ENCODE measurements around the gene TMEM132D. TPM values are rescaled to one million over a fixed set of nuclear protein-coding genes. Genes with fewer than 3 reads are reported as not detected.
"Not testable (repeated sequence)": the region's sequence is repeated elsewhere in the genome, so short reads cannot be mapped to it uniquely, and the experiment has no call there.

Gene TMEM132D
- total RNA-seq, 1 donor from 2014 or later = 3.6 TPM

DNA sequence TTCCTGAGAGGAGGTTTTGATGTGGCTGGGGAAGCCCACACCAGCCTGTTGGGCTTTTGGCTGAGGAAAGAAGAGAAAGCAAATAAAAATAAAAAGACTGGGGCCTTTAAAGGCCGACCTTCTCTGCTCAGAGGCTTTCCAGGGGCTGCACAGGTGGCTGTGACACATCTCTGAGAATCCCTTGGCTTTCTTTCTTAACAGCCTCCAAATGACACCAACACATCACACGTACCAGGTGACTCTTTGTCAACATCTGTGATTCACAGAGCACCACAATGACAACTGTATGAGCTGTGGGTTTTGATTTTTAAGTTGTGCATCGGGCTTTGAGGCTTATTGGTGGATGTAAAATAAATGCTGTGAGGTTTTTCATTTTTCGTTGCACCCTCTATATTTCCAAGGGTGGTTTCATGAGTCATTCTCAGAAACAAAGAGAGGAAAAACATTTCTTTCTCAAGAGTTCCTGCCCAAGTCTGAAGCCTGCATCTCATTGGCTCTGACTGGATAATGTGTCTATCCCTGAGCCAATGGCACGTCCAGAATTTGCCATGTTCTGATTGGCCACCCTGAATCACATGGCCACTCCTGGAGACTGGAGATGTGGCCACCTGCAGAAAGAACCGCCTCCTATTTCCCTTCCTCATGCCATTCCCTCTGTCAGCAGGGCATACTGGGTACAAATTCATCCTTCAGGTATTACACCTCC lies 701.6 kb downstream of the TMEM132D start:
- no peak for DNase-seq (ENCODE audit: extremely low read depth, low read depth, low spot score)

DNA sequence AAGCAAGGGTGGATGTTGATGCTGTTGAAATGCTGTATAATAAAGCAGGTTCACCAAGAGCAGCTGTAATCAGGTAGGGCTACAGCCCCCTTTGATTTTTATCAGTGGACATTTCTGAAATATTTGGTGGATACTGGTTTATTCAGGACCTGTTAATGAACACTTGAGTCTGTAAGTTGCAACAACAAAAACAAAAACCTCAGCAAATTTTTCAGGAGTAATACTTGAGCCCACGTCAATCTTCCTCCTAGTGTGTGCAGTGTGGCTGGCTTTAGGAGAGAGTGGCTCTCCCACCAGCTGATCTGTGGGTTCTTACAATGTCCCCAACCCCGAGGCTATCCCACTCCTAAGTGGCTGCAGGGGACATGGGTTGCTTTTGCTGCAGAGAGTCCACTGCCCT lies 702.8 kb downstream of the TMEM132D start:
- no peak for DNase-seq (ENCODE audit: extremely low read depth, low read depth, low spot score)

DNA sequence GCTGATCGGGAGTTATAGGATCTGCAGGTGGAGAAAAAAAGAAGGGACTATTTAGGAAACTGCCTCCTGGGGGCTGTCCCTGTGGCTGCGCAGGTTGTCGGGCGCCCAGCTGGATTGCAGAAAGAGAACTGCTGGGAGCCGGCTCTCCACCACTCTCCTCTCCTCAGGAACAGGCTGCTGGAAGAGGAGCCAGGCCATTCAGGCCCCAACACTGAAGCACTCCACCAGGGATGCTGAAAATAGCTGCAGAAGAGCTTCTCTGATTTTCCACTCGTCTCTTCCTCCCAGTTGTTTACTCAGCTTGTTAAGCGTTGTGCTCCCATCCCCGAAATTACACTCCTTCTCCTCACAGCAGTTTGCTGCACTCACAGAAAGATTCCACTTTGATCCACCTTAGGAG lies 703.2 kb downstream of the TMEM132D start:
- DNase-seq (ENCODE audit: extremely low read depth, low read depth, low spot score) = no peak

DNA sequence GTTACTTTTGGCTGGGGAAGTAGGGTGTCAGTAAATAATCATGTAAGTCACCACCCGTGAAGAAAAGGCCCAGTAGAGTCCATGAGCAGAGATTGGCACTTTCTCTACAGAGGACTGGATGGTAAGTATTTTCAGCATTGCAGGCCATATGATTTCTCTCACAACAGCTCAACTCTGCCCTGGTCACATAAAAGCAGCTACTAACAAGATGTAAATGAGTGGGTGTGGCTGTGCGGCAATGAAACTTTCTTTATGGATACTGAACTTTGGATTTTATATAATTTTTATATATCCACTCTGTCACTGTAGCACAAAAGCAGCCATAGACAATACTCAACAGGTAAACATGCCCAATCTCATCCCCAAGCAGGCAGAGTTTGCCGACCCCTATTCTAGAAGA lies 706.9 kb downstream of the TMEM132D start:
- no peak for DNase-seq (ENCODE audit: extremely low read depth, low read depth, low spot score)

DNA sequence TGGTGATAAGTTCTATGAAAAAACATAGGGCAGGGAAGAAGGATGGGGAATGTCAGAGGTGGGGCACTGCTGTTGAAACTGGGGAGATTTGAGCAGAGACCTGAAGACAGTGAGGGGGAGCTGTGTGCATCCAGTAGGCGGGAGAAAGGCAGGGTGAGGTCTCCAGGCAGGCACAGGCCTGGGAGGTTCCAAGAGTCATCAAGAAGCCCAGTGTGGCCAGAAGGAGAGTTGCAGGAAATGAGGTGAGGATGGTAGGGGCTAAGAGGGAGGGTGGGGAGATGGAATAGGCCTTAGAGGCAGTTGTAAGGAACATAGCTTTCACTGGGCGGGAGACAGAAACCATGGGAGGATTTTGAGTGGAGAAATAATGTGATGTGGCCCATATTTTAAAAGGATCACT lies 708.7 kb downstream of the TMEM132D start:
- DNase-seq (ENCODE audit: extremely low read depth, low read depth, low spot score) = no peak

DNA sequence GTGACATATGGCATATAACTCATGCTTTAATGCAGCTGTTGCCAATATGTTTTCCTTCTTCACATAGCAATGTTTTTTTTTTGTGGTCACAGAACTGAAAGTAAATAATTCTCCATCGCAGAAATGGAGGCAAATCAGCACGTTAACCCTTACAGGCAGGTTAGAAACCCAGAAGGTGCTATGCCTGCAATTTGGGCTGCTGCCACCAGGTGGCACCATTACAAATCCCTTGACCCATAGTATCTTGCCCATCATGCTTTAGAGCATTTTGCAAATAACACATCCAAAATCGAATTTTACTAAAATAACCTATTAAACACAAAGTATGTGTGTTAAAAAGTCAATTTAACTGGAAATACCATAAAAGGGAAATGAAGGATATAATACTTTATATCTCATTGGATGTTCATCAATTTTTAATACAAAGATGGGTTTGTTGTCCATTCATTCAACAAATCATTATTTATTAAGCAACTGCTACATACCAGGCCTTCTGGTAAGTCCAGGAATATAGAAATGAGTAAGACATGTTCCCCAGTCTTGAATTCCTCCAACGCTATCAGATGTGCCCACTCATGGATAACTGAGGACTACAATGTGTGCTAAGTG lies 710.5 kb downstream of the TMEM132D start:
- DNase-seq (ENCODE audit: extremely low read depth, low read depth, low spot score) = no peak

DNA sequence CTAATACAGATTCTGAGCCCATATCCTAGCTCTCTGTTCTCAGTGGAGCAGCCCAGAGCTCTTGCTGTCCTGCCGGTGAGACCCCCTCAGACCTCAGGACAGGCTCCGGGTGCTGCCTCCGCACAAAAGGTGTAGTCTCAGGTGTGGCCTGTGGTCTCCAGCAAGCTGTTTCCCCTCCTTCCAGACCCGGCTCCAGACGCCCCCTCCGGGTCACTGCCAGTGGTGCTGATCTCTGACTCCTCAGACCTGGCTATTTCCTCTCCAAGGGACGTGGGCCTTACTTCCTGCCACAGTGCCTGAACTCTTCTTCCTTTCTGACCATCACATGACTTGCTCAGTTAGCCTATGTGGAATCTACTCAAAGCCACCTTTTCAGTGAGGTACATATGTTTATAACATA lies 713.0 kb downstream of the TMEM132D start:
- no peak for DNase-seq (ENCODE audit: extremely low read depth, low read depth, low spot score)

DNA sequence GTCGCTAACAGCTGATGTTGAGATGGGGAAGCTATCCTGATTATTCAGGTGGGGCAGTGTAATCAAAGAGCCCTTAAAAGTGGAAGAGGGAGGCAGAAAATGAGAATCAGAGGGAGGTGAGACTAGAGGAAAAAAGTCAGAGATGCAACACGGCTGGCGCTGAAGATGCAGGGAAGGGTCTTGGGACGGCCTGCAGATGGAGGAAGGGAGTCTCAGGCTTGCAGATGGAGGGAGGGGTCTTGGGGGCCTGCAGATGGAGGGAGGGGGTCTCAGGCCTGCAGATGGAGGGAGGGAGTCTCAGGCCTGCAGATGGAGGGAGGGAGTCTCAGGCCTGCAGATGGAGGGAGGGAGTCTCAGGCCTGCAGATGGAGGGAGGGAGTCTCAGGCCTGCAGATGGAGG lies 713.9 kb downstream of the TMEM132D start:
- not testable (repeated sequence) for DNase-seq (ENCODE audit: extremely low read depth, low read depth, low spot score)

DNA sequence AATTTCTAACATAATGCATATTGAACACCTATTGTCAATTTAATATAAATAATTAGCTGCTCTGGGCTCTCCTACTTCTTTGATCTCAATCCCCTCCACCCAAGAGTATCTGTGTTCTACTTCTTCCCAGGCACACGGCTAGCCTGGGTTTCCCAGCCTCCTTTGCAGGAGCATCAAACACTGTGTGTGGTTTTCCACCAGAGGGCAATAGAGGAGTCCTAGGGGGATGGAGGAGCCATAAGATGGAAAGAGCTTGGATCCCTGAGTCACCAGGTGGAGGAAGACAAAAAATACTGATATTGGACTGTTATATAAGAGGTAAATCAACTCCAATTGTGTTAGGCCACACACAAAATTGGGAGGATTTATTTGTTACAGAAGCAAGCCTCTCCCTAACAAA lies 716.9 kb downstream of the TMEM132D start:
- DNase-seq (ENCODE audit: extremely low read depth, low read depth, low spot score) = no peak

DNA sequence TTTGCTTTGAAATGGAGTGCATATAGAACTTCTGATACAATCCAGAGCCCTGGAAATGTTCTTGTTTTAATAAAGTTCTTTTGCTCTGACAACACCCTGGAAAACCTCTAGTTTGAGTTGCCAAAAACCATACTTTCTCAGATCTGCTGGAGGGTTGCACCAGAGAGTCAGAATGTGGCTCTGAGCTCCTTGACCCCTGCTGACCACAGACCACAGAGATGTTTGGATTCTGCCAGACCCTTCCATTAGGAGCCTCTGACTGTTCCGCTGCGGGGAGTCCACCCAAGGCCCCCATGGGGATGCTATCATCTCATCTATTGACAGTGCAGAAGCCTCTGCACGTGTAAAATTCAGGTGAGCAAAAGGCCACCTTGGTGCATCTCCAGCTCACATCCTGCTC lies 718.0 kb downstream of the TMEM132D start:
- no peak for DNase-seq (ENCODE audit: extremely low read depth, low read depth, low spot score)

DNA sequence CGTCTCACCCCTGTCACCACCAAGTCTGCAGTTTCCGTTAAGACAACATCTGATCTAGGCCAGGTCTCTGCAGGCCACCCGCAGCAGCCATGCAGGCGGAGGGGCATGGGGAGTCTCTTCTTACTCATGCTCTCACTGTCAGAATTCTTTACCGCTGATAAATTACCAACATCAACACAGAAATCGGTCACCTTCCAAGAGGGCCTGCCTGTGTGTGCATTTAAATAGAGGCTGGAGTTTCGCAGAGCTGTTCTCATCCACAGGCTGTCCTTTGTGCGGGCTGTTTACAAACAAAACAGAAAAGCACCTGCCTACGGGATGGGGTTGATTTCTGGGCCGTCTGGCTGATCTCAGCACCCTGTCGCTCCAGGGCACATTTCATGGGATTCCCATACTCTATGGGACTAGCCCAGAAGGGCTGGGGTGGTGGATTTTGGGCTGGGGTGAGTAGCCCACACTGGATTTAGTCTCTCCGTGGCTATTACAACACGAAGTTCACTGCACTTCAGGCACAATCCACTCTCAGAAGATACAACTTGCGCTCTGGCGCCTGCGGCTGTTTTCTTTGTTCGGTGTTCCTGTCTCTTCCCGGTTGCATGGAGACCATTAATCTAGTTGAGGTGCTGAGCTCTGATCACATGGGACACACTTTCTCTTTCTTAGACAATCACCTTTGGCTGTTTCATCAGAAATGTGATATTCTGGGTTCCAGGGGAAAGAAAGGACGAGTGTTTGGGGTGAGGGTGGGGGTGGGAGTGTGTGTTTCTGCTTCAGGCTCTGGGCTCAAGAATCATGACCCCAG lies 719.5 kb downstream of the TMEM132D start:
- no peak for DNase-seq (ENCODE audit: extremely low read depth, low read depth, low spot score)

DNA sequence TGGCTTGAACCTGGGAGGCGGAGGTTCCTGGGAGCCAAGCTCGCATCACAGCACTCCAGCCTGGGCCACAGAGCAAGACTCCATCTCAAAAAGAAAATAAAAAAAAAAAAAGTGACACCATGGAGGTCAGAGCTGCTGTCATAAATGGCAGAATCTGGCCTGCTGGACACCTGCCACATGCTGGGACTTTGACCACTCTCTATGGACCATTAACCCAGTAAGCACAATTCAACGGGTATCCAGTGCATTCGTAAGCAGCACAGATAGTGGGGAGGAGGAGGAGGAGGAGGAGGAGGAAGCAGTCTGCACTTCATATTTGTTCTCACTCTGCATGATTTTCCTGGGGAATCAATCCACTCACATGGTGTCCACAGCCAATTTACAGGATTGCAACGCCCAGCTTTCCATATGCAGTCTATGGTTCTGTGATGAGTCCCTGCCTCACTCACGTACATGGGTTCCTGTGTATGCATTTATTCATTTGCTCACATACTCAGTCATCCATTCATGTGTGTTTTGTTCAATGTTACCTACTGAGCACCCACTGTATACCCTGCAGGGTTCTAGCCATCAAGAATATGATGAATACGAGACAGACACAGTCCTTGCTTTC lies 723.8 kb downstream of the TMEM132D start:
- DNase-seq (ENCODE audit: extremely low read depth, low read depth, low spot score) = no peak

DNA sequence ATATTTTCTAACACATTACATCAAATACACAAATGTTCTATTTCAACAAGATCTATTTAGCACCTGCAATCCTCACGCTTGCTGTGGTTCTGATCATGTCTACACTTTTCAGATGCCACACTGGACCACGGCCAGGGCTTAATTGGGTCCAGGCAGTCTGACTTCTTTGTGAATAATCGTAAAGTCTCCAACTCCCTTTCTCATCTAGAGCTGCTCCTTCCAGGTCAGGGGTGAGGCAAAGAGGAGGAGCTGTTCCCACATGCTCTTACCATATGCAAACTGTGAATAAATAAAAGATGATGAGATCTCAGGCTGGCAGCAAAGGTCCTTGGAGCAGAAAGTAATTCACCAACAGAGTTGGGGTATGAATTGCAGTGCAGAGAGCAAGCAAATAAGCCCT lies 733.9 kb downstream of the TMEM132D start:
- no peak for DNase-seq (ENCODE audit: extremely low read depth, low read depth, low spot score)

DNA sequence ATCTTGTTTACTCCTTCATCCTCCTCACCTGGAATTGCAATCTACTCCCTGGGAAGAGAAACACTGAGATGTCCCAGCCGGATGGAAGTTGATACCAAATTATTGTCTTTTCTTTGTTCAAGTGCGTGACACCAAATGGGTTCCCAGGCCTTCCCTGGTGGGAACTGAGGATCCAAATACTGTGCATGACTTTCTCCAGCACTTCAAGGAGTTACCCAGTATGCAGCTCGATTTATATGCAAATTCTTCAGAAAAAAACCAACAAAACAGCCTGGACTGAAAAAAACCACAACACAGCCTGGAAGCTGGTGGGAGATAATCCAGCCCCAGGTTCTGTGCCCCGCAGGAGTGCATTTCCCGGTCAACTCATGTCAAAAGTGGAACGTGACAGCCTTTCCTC lies 740.0 kb downstream of the TMEM132D start:
- no peak for DNase-seq (ENCODE audit: extremely low read depth, low read depth, low spot score)

DNA sequence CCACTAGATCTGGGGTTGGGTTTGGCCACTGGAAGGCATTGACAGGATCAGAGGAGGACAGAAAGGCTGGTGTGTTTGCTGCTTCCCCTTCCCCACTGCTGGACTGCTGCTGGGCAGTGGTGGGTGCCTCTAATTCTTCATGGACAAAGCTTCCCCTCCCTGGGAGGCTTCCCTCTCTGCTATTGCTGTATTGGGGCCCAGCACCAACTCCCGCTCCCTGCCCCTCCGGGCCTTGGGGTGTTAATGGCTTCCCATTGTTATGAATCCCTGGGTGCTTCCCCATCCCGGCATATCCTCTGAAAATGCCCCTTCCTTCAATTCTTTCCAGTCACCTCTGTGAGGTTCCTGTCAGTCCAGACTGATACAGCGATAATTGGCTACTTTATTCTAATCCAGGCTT lies 740.4 kb downstream of the TMEM132D start:
- DNase-seq (ENCODE audit: extremely low read depth, low read depth, low spot score) = no peak

DNA sequence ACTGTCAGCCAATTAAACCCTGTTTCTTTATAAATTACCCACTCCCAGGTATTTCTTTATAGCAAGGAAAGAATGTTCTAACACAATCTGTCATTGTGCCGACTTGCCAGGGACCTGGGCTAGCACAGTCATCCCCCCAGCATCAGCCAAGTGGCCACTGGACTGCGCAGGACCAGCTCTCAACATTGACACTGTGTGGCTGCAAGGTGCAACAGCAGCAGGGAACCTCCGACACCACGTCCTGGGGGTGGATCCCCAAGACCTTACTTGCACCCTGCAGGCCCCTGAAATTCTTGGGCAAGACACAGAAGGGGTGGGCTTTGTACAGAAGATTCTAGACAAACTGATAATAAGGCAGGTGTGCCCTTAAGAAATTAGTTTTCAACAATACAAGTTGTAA lies 741.0 kb downstream of the TMEM132D start:
- no peak for DNase-seq (ENCODE audit: extremely low read depth, low read depth, low spot score)

DNA sequence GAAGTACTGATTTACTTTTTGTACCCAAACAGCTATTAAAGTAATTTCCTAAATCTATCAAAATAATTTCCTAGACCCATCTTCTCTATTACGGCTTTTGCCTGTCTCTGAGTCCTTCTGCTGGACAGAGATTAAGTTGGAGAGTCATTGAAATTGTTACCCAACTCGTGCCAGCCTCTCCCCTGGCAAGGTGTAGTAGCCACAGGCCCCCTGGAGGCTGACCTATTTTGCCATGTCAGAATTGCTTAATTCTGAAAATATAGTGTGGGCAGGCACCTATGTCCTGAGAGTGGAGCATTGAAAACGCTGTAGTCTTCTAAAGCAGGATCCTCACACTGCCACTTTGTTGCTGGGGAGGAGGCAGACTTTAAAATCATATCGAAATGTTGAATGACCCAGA lies 742.3 kb downstream of the TMEM132D start:
- DNase-seq (ENCODE audit: extremely low read depth, low read depth, low spot score) = no peak

DNA sequence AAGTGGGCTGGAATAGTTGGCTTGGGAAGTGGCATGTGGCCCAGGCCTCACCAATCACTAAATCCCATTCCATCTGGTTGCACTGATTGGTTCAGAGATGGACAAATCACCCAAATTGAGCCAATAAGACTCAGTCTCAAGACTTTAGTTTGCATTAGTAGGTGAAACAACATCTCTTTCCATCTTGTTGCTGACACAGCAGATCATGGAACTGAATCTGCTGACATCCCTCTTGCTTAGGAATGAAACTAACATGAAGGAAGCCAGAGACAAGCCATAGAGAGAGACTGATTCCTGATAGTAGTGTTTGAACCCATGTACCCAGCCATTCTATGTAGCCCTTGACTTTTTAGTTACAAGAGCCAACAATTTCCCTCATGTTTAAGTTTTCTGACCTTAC lies 743.5 kb downstream of the TMEM132D start:
- DNase-seq (ENCODE audit: extremely low read depth, low read depth, low spot score) = no peak

DNA sequence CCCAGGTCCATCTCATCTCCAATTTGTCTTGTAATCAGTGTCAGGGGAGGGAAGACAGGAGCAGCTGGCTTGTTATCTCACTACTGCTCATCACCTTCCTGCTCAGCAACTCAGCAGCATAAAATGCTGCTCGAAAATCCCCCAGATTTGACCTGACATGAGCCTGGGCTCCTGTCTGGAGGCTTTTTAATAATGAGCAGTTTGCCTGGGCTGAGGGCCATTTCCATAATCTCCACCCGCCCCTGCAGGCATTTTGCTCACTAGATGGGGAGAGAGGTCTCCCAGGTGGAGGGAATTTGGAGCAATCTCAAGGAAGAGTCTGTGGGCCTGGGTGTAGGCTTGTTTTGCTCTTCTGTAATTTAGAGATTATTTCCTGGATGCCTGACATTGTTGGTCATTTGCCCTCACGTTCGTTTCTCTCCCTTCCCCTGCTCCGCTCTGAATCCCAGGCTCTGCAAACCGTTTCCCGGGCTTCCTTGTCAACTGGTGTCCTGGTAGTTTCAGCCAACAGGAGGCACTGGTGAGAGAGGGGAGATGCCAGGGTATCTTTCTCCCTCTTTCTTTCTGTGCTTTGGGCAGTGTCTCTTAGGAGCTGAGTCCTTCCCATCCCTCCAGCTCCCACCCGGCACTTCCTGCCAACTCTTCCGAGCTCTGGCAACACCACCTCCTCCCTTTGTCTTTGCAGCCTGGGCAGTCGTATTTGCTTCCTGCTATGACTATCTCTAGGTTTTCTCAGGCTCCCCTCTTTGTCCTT lies 751.3 kb downstream of the TMEM132D start:
- no peak for DNase-seq (ENCODE audit: extremely low read depth, low read depth, low spot score)

DNA sequence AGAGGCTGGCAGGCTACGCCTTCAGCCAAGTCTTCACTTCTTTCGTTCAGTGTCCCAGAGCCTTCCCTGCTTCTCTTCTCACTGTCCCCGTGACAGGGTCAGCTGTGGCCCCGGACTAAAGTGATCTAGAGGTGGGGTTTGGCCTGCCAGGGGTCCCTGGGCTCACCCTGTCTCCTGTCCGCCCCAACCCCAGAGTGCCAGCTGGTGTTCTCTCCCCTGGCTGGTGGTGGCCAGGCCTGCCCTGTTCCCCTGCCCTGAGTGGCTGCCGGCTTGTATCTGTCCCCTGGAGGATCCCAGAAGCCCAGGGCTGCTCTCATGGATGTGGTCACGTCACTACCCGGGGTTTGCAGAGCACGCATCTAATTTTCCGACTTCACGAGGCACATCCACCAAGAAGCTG lies 753.1 kb downstream of the TMEM132D start:
- no peak for DNase-seq (ENCODE audit: extremely low read depth, low read depth, low spot score)

DNA sequence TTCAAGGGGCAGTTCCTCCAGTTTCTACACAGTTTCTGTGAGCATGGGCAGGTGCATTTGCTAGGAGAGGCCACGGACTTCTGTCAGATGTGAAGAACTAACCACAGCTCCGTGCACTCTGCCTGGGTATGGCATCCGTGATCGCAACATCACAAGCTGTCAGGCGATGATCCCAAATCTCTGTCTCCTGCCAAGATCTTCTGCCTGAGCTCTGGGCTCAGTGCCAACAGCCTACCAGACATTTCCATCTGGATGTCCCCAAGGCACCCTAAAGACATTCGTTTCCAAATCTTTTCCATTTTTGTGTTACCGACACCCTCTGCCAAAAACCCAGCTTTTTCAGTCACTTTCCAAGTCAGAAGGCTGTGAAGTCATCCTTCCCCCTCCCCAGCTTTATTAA lies 758.4 kb downstream of the TMEM132D start:
- no peak for DNase-seq (ENCODE audit: extremely low read depth, low read depth, low spot score)
